Measurements from ENCODE around the gene JDP2. TPM values are rescaled to one million over a fixed set of nuclear protein-coding genes. Genes with fewer than 3 reads are reported as not detected.

The JDP2 gene
- total and polyA plus RNA-seq, 8 donors = 6.6 to 25.8 (median 11.3) TPM

DNA sequence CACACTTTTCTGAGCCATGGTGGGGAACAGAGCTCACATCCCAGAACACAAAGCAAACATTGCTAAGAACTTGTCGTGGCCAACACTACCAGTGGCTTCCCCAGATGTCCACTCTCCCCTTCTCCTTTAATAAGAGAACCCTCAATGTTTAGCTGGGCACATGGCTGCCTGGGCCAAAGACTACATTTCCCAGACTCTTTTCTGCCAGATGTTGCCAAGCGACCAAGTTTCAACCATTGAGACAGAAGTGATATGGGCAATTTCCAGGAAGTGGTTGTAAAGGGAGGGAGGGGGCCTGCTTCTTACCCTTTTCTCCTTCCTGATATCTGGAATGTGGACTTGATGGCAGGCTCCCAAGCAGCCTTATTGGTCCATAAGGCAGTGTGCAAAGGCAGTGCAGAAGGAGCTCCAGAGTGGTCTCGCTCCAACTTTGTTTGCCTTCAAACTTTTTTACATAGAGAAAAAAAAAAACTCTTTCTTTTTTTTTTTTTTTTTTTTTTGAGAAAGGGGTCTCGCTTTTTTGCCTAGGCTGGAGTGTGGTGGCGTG is 24.9 kb upstream of the JDP2 start:
- ATAC-seq = no peak
- intact Hi-C loops (cut with DNase I) = no loop called here
- Histone ChIP-seq H3K36me3 (no peaks in the 10 kb centered on the region), H3K27ac (no peak overlapping the region), H3K9me3 (no peaks in the 10 kb centered on the region), H3K27me3 (no peaks in the 10 kb centered on the region), H3K4me1 (peaks cover 0 to 13% (median 6%) of the 10 kb centered on the region in 3 donors), H3K4me3 (no peak overlapping the region)
- DNase-seq = no peak
- 91 to 96% methylated on average over 5 of the region's 5 CpGs for WGBS, 2 donors
- FAIRE-seq = no peak
- TF ChIP-seq, protein P1, sequence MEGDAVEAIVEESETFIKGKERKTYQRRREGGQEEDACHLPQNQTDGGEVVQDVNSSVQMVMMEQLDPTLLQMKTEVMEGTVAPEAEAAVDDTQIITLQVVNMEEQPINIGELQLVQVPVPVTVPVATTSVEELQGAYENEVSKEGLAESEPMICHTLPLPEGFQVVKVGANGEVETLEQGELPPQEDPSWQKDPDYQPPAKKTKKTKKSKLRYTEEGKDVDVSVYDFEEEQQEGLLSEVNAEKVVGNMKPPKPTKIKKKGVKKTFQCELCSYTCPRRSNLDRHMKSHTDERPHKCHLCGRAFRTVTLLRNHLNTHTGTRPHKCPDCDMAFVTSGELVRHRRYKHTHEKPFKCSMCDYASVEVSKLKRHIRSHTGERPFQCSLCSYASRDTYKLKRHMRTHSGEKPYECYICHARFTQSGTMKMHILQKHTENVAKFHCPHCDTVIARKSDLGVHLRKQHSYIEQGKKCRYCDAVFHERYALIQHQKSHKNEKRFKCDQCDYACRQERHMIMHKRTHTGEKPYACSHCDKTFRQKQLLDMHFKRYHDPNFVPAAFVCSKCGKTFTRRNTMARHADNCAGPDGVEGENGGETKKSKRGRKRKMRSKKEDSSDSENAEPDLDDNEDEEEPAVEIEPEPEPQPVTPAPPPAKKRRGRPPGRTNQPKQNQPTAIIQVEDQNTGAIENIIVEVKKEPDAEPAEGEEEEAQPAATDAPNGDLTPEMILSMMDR (IDR thresholded peaks at IDR 0.05) = no peak

DNA sequence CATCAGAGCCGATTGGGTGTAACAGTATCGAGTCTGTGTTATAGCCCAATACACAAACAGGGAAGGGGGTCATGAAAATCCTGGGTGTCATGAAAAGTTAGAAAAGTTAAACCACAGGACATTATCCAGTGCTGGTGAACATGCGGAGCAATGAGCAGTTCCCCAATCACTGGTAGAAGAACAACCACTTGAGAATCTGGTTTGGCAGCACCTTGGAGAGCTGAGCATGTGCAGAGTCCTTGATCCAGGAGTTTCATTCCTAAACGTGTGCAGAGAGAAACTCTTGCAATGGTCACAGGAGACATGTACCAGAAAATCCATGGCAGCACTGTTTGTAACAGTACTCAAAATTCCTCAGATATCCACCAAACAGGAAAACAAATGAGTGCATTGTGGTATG is 23.0 kb upstream of the JDP2 start:
- TF ChIP-seq, protein P1 (IDR thresholded peaks at IDR 0.05) = no peak
- no peak overlapping the region for H3K27ac ChIP-seq
- 71 to 74% methylated on average over 4 of the region's 4 CpGs for WGBS, 2 donors
- no peak for ATAC-seq
- DNase-seq = no peak
- H3K4me3 ChIP-seq = no peak overlapping the region
- H3K4me1 ChIP-seq = peaks cover 0 to 12% (median 6%) of the 10 kb centered on the region in 3 donors
- H3K9me3 ChIP-seq = no peaks in the 10 kb centered on the region
- intact Hi-C loops (cut with DNase I) = no loop called here
- H3K36me3 ChIP-seq = no peaks in the 10 kb centered on the region
- no peaks in the 10 kb centered on the region for H3K27me3 ChIP-seq
- no peak for FAIRE-seq

DNA sequence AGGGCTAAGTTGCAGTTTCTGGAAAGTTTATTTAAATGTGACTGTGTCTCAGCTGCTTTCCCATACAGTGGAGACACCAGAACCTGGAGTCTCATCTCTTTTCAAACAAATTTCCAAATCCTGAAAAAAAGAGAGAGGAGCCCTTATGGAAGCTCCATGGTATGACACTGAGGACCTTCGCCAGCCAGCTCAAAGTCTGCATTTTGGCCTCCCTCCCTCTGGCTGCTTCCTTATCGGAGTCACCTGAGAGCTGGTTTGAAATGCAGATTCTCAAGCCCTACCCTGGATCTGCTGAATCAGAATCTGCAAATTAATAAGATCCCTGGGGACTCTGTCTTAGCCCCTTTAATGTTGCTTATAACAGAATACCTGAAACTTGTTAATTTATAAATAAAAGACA is 21.7 kb upstream of the JDP2 start:
- DNase-seq = no peak
- no peak for FAIRE-seq
- TF ChIP-seq, protein P1 (IDR thresholded peaks at IDR 0.05) = no peak
- WGBS, 2 donors = 90 to 94% methylated on average over 2 of the region's 2 CpGs
- Histone ChIP-seq H3K4me1 (peaks cover 0 to 2% (median 0%) of the 10 kb centered on the region in 3 donors), H3K4me3 (no peak overlapping the region), H3K27me3 (no peaks in the 10 kb centered on the region), H3K9me3 (no peaks in the 10 kb centered on the region), H3K27ac (no peak overlapping the region), H3K36me3 (no peaks in the 10 kb centered on the region)
- no peak for ATAC-seq
- intact Hi-C loops (cut with DNase I) = no loop called here

DNA sequence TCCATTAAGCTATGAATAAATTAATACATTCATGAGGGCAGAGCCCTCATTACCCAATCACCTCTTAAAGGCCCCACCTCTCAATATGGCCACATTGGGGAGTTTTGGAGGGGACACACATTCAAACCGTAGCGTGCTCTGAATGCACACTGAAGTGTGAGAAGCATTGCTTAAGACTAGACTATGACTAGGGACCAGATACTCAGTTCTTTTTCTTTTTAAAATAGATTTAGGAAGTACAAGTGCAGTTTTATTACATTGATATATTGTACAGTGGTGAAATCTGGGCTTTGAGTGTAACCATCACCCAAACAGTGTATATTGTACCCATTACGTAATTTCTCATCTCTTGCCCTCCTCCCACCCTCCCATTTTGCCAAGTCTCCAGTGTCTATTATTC is 21.0 kb upstream of the JDP2 start:
- Histone ChIP-seq H3K27ac (no peak overlapping the region), H3K4me3 (no peak overlapping the region), H3K4me1 (no peaks in the 10 kb centered on the region), H3K27me3 (no peaks in the 10 kb centered on the region), H3K36me3 (no peaks in the 10 kb centered on the region), H3K9me3 (no peaks in the 10 kb centered on the region)
- WGBS, 2 donors = 92 to 95% methylated on average over 3 of the region's 3 CpGs
- DNase-seq (no peak), ATAC-seq (no peak), FAIRE-seq (no peak)
- intact Hi-C loops (cut with DNase I) = no loop called here
- TF ChIP-seq, protein P1 (IDR thresholded peaks at IDR 0.05) = no peak

DNA sequence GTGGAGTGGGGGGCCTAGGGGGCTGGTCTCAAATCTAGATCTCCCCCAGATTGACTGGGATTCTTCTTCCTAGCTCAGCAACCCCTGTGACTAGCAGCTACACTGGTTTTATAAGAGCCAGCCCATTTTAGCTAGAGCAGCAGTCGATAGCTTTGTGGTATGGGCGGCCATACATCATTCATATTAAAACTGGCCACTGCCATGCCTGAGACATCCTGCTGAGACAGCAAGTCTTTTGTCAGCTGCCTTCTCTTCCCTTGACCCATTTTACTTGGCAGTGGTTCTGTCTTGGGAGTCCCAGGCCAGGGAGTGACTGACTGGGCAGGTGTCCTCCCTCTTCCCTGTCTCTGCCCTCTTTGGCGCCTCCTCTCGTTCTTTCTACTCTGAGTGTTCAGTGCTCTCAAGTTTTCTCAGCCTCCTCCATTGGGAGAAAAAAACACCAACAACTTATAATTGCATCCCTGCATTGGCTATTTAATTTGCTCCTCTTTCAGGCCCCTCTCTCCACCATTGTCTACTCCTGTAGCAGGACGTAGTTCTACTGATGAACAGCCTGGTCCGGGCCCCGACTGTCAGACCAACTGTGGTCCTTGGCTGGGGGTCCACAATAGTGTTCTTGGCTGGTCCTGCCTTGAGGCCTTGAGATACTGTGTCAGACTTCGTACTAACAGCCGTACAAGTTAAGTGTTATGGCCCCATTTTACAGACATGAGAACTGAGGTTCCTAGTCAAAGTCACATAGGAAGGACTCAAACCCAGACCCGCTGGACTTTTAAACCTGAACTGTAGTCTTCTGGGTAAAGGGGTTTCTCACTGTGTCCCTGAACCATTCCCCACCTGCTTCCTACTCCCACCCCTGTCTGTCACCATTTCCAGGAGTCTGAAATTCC is 18.3 kb upstream of the JDP2 start:
- Histone ChIP-seq H3K36me3 (no peaks in the 10 kb centered on the region), H3K27ac (no peak overlapping the region), H3K9me3 (no peaks in the 10 kb centered on the region), H3K27me3 (no peaks in the 10 kb centered on the region), H3K4me3 (no peak overlapping the region), H3K4me1 (no peaks in the 10 kb centered on the region)
- WGBS, 2 donors = 94 to 95% methylated on average over 10 of the region's 10 CpGs
- no peak for ATAC-seq
- intact Hi-C loops (cut with DNase I) = no loop called here
- TF ChIP-seq, protein P1 (IDR thresholded peaks at IDR 0.05) = no peak
- DNase-seq = no peak
- FAIRE-seq = no peak
